Stimulated activated CD8-positive, alpha-beta memory T cell treated with anti-CD3 and anti-CD28 coated beads, Interleukin-7, amount 100 ng/mL, for 48 hours (primary cell): ENCODE data around the gene LRRC61.
A peak's percentile ranks its signal among the peaks of the same experiment; 100 is the strongest.

Experiments
- DNase-seq, 2 donors: peaks; one replicate each; pipeline ENCODE4 v3.0.0-alpha.2; 2020; ENCODE audit warnings: low read depth in 1 of 2; ENCODE audit errors: extremely low read depth in 1 of 2

LRRC61 gene

DNA sequence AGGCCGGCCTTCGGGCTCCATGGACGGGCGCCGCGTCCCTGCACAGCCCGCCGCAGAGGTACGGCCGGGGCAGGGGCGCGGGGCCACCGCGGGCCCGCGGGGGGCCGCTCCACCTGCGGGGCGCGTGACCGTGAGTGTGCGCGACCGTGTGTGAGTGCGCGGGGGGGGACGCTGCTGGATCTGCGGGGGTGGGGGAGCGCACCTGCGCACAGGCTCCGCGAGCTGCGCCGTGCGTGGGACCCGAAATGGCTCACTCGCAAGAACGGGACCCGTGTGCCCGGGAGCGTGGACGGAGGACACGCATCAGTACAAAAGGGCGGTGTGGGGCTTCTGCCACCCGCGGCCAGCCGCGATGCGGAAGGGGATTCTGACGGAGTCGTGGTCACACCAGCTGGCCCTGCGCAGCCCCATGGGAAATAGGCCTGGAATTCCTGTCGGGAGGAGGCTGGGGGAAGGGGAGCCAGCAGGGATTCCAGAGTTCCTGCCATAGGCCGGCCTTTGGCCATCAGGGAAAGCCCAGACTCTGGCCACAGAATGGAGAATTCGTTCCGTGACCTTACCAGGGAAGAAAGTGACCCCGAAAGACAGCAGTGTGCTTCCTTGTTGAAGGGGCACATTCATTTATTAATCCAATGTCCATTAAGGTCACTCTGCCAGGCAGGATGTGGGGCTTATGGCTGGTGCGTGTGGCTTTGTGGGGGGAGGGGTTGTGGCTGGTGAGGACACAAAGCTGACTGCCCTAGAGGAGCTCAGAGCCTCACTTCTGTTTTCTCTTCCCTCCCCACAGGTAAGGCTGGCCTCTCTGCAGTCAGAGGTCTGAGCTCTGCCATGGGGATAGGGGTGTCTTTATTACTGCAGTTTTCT, 46.0 kb downstream of the LRRC61 start:
- no peak for DNase-seq

DNA sequence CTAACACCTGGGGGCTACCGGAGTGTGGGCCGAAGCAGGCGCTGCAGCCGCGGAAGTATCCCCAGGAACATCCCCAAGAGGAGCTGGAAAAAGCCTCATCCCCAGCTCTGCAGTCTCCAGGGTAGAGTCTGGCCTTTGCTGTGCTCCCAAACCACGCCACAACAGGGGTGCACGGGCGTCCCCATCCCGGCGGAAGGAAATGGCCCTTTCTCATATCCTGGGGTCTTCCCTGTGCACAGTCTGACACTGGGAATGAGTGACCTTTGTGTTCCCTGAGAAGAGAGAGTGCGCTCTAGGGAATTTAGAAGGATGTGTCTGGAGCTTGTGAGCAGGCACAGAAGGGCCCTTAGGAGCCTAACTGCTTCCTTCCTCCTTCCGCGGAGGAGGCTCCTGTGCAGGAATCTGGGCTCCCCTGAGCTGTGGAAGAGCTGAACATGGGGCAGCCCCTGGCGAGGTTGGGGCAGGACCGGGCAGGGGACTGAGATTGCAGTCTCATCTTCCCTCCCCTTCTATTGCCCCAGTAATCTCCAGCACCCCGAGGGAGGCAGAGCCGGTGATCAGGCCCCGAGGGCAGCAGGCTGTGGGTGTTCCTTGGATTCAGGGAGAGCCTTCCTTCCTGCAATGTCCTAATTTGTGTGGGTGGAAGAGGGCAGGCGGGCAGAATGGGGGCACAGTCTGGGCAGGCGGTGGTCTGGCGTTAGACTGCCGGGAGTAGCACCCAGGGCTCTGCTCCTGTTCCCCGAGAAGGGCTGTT, 46.8 kb downstream of the LRRC61 start:
- DNase-seq: no peak

GRCh38 chr7:150370612-150371071, 47.5 kb downstream of the LRRC61 start:
- DNase-seq: no peak

GRCh38 chr7:150371131-150371995, 48.2 kb downstream of the LRRC61 start:
- no peak for DNase-seq

DNA sequence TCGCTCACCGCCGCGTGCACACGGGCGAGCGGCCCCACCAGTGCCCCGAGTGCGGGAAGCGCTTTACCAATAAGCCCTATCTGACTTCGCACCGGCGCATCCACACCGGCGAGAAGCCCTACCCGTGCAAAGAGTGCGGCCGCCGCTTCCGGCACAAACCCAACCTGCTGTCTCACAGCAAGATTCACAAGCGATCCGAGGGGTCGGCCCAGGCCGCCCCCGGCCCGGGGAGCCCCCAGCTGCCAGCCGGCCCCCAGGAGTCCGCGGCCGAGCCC, 48.8 kb downstream of the LRRC61 start:
- DNase-seq: no peak

GRCh38 chr7:150372271-150373048, 49.3 kb downstream of the LRRC61 start:
- DNase-seq: no peak

- no peak for DNase-seq
These were observed 50.1 kb downstream of the LRRC61 start for GRCh38 chr7:150373049-150373801.

DNA sequence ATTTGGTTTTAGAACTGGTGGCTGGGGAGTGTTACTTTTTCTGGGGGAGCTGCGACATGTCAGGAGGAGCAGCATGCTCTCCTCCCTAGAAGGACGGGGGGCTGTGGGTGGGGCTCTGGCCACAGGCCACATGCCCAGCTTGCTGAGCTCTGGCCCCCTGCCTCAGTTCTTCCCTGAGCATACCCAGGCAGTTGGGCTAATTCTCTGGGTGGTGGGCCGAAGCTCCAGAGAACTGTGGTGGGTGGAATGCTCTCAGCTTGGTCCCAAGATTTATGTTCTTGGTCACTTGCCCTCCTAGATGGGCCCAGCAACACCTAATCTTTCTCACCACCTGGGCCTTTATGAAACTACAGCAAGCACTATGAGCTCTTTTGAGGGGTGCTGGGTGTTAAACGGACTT, 50.9 kb downstream of the LRRC61 start:
- DNase-seq: no peak

DNA sequence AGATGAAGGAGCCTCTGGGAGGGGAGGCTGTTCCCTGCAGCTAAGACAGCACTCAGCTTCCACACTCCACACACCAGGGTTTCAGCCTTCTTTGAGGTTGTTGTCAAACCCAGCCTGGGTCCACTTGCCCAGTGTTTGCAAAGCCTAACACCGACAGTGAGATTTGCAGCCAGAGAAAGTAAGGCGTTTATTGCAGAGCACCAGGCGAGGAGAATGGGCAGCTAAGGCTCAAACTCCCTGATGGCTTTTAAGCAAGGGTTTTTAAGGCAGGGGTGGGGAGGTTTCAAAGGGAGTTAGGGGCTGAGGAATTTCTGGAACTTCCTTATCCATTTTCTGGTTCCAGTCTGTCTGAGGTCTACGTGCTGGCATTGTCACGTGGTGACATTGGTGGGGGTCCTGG, 51.3 kb downstream of the LRRC61 start:
- DNase-seq: no peak

DNA sequence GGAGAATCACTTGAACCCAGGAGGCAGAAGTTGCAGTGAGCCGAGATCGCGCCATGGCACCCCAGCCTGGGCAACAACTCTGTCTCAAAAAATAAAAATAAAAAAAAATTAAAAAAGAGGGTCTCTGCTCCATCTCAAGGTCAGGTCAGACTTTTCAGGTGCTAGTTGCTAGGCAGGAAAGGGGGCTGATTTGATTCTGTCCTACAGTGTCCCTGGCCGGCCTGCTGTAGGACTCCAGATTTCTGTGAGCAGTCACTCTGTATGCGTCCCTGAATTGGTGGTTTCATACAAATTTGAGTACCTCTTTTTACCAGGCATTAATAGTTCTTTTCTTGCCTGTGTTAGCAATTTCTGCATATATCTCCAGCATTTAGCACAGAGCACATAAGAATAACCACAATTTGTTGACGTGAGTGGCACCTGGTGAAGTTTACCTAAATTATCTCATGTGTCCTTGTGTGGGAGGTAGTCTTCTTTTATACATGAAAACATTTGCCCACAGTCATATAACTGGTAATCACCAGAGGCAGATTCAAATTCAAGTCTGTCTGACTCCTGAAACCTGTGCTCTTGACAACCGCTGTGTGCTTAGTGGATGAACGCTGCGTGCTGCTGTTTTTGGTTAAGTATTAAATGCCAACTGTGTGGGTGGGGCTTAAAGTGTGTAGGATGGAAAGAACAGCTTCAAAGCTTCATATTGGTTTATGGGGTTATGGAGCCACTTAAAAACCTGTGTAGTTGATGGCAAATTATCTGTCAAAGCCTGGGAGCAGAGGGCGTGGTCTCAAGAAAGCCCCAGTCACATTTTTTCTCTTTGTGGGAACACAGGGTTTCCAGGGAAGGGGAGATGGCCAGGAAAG, 52.7 kb downstream of the LRRC61 start:
- no peak for DNase-seq

GRCh38 chr7:150376560-150376959, 53.4 kb downstream of the LRRC61 start:
- no peak for DNase-seq

GRCh38 chr7:150377196-150377595, 54.0 kb downstream of the LRRC61 start:
- DNase-seq: no peak

- DNase-seq: no peak
These were observed 54.5 kb downstream of the LRRC61 start for GRCh38 chr7:150377635-150378034.

GRCh38 chr7:150378115-150378852, 55.1 kb downstream of the LRRC61 start:
- no peak for DNase-seq

DNA sequence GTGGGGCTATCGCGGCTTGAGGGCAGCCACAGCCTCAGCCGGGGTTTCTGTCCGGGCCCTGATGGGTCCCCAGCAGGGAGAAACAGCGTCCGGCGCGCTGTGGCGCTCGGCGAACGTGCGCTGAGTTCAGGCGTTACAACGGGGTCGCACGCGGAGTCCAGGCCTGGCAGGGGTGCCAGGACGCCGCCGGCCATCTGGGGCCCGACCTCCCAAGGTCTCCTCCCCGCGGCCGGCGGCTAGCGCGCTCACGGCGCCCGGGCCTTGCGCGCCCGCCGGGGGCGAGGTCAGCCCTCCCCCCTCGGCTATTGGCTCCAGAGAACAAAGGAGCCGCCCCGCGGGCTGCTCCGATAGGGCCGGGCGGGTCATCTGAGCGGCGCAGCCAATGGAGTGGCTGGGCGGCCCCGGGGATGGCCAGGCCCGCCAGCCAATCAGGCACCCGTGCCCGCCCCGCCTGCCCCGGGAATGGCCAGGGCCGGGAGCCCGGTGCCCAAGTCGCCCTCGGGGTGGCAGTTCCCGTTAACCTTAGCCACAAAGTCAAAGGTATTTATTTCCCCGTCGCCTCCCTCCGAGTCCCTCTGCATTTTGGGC, 55.8 kb downstream of the LRRC61 start, which contains the start of gene ZNF775:
TSS of gene ZNF775 (plus strand) at position 478 of the 588 bp plus-strand sequence. CDS start 9,141 bp downstream, outside the sequence.
- peak; percentile 88 to 89 for DNase-seq

GRCh38 chr7:150379441-150380379, 56.6 kb downstream of the LRRC61 start:
- DNase-seq: no peak

DNA sequence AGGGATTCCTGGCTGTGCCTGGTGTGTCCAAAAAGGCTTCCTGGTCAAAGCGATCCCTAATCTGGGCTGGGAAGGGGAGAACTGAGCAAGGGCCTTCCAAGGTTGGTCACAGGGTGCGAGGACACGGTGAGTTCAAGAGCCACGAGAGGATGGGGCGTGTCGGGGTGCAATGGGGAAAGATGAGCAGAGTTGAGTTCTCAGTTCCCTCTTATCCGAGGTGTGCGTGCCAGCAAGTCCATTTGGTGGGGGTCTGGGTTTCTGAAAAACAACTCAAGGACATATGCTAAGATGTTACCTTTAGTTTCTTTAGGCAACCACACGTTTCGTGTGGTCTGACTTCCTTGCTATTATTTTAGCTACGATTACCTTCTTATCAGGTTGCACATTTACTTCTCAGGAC, 57.3 kb downstream of the LRRC61 start:
- no peak for DNase-seq
